Activated naive CD8-positive, alpha-beta T cell treated with anti-CD3 and anti-CD28 coated beads, Interleukin-2, amount 50 U/mL, for 24 hours (primary cell): ENCODE measurements around the gene MPEG1.

ENCODE experiments used
- ATAC-seq: fragments of 150-1000 bp; cut with Tn5 transposase; one replicate; pipeline ENCODE4 v1.10.0; 2021
- DNase-seq: peaks from one replicate; pipeline ENCODE4 v3.0.0; 2021
- H3K27ac Mint-ChIP-seq: one replicate; pipeline ENCODE4 v1.8.0; 2021; ENCODE audit warnings: mild to moderate bottlenecking, mixed read lengths
- H3K27me3 Mint-ChIP-seq: one replicate; pipeline ENCODE4 v1.8.0; 2021; ENCODE audit warnings: mixed read lengths
- H3K36me3 Mint-ChIP-seq: one replicate; pipeline ENCODE4 v1.8.0; 2021; ENCODE audit warnings: low read depth, mixed read lengths
- H3K4me1 Mint-ChIP-seq: one replicate; pipeline ENCODE4 v1.8.0; 2021; ENCODE audit warnings: mixed read lengths
- H3K4me3 Mint-ChIP-seq: one replicate; pipeline ENCODE4 v1.8.0; 2021; ENCODE audit warnings: mild to moderate bottlenecking, moderate library complexity, mixed read lengths
- H3K9me3 Mint-ChIP-seq: one replicate; pipeline ENCODE4 v1.8.0; 2021; ENCODE audit warnings: mixed read lengths

Gene MPEG1, protein sequence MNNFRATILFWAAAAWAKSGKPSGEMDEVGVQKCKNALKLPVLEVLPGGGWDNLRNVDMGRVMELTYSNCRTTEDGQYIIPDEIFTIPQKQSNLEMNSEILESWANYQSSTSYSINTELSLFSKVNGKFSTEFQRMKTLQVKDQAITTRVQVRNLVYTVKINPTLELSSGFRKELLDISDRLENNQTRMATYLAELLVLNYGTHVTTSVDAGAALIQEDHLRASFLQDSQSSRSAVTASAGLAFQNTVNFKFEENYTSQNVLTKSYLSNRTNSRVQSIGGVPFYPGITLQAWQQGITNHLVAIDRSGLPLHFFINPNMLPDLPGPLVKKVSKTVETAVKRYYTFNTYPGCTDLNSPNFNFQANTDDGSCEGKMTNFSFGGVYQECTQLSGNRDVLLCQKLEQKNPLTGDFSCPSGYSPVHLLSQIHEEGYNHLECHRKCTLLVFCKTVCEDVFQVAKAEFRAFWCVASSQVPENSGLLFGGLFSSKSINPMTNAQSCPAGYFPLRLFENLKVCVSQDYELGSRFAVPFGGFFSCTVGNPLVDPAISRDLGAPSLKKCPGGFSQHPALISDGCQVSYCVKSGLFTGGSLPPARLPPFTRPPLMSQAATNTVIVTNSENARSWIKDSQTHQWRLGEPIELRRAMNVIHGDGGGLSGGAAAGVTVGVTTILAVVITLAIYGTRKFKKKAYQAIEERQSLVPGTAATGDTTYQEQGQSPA

GRCh38 chr11:59212744-59213631 lies at the start of gene MPEG1:
MPEG1 (minus strand) TSS chr11:59212927; CDS start chr11:59212865, 62 bp downstream.
- Mint-ChIP-seq H3K4me3 (peak within 1 kb of the TSS; percentile 47), H3K27ac (no peak within 1 kb of the TSS), H3K9me3 (no peaks in the 10 kb centered on the region), H3K36me3 (no peaks in the 10 kb centered on the region), H3K4me1 (peaks cover 32% of the 10 kb centered on the region), H3K27me3 (peaks cover 23% of the 10 kb centered on the region)
- no peak for ATAC-seq
- DNase-seq: no peak

DNA sequence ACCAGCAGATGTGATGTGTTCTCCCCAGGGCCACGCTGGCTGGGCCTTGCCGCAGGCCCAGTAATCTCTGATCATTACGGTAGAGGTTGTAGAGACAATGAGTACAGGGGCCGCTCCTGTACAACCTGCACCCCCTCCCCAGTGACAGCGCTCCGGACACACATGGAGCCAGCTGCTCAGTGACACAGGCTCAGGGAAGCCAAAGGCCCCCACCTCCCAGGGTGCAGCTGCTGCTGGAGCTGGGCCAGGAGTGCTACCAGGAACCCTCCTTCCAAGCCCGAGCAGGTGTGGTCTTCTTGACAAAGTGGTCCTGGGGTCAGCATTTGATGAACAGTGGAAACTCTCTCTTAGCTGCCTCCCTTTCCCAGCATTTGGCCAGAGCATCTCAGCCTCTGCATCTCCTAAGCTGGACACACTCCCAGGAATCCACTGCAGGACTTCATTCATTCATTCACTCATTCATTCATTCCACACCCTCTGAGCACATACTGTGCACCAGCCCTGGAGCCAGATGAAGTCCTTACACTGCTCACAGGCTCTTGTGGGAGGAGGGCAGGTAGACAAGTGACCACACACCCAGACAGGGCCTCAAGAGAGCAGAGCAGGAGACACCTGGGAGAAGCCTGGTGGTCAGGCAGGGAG lies 49.6 kb upstream of the MPEG1 start:
- no peak overlapping the region for H3K27ac Mint-ChIP-seq
- no peak overlapping the region for H3K4me3 Mint-ChIP-seq
- no peaks in the 10 kb centered on the region for H3K36me3 Mint-ChIP-seq
- H3K4me1 Mint-ChIP-seq: no peaks in the 10 kb centered on the region
- no peaks in the 10 kb centered on the region for H3K27me3 Mint-ChIP-seq
- ATAC-seq (no peak), DNase-seq (no peak)
- H3K9me3 Mint-ChIP-seq: no peaks in the 10 kb centered on the region

- ATAC-seq (no peak), DNase-seq (no peak)
- H3K4me3 Mint-ChIP-seq: no peak overlapping the region
- no peak overlapping the region for H3K27ac Mint-ChIP-seq
- no peaks in the 10 kb centered on the region for H3K27me3 Mint-ChIP-seq
- no peaks in the 10 kb centered on the region for H3K36me3 Mint-ChIP-seq
- no peaks in the 10 kb centered on the region for H3K4me1 Mint-ChIP-seq
- H3K9me3 Mint-ChIP-seq: no peaks in the 10 kb centered on the region
Observed at GRCh38 chr11:59261150-59261549, 48.4 kb upstream of the MPEG1 start.

DNA sequence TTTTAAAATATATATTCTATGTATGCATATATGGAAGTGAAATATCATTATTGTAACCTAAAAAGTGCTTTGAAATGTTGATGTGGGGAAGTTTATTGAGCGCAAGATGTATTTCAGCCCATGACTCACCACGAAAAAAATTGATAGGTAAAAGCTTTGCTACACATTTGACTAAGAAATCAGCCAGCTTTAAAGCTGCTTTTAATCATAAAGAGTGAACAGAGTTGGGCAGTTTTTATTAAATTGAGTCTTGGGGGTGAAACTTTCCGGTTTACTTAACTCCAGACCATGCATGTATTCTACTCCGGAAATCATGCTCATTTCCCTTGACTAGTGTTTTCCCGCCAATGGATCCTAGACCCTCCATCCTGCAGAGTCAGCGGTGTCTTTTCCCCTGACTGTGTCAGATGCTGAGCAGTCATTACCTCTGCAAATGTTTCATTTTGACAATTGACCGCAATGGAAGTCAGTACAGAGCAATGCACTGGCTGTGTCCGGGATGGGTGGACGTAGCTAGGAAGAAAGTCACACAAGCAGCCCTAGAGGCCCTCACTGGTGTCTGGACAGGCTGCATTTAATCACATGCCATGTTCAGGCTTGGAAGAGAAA lies 47.2 kb upstream of the MPEG1 start:
- H3K4me3 Mint-ChIP-seq: no peak overlapping the region
- H3K27ac Mint-ChIP-seq: no peak overlapping the region
- no peaks in the 10 kb centered on the region for H3K4me1 Mint-ChIP-seq
- no peaks in the 10 kb centered on the region for H3K27me3 Mint-ChIP-seq
- H3K36me3 Mint-ChIP-seq: no peaks in the 10 kb centered on the region
- no peak for ATAC-seq
- no peak for DNase-seq
- no peaks in the 10 kb centered on the region for H3K9me3 Mint-ChIP-seq

GRCh38 chr11:59259047-59259446 lies 46.3 kb upstream of the MPEG1 start:
- H3K27ac Mint-ChIP-seq: no peak overlapping the region
- DNase-seq (no peak), ATAC-seq (no peak)
- H3K4me1 Mint-ChIP-seq: no peaks in the 10 kb centered on the region
- H3K9me3 Mint-ChIP-seq: no peaks in the 10 kb centered on the region
- H3K4me3 Mint-ChIP-seq: no peak overlapping the region
- H3K36me3 Mint-ChIP-seq: no peaks in the 10 kb centered on the region
- H3K27me3 Mint-ChIP-seq: no peaks in the 10 kb centered on the region

DNA sequence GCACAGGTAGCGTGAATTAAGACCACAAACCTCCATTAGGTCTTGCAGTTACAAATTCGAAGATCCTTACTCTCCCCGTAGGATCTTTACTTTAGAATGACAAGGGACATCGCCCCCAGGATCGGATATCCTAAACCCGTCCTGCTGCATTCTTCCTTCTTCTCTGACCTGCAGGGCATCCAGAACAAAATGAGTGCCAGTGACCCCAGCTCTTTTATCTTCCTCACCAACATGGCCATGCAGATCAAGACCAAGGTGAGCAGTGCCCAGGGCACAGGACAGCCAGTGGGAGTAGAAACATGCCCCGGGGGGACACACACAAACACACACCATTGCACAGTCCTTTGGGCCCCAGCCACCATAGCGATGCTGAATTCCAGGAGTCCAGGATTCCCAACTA lies 42.6 kb upstream of the MPEG1 start:
- DNase-seq: no peak
- no peak for ATAC-seq
- H3K36me3 Mint-ChIP-seq: no peaks in the 10 kb centered on the region
- no peaks in the 10 kb centered on the region for H3K9me3 Mint-ChIP-seq
- no peak overlapping the region for H3K4me3 Mint-ChIP-seq
- H3K27ac Mint-ChIP-seq: no peak overlapping the region
- no peaks in the 10 kb centered on the region for H3K4me1 Mint-ChIP-seq
- H3K27me3 Mint-ChIP-seq: no peaks in the 10 kb centered on the region

DNA sequence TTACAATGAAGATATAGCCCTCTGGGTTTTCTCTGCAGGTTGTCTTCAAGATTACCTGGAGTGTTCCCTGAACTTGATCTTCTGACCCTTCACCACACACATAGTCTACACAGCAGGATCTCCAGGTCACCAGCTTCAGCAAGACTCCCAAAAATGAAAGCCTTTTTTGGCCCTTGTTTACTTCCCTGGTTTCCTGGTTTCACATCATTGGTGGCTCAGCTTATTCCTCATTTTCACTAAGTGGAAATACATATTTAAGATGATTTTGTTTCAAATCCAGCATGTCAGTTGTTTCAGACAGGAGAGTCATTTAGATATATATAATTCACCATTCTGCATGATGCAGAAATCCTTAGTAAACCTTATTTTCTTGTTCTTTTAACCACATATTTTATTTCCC lies 41.6 kb upstream of the MPEG1 start:
- Mint-ChIP-seq H3K27ac (no peak overlapping the region), H3K27me3 (no peaks in the 10 kb centered on the region), H3K9me3 (no peaks in the 10 kb centered on the region), H3K4me1 (no peaks in the 10 kb centered on the region), H3K36me3 (no peaks in the 10 kb centered on the region), H3K4me3 (no peak overlapping the region)
- DNase-seq: no peak
- no peak for ATAC-seq

DNA sequence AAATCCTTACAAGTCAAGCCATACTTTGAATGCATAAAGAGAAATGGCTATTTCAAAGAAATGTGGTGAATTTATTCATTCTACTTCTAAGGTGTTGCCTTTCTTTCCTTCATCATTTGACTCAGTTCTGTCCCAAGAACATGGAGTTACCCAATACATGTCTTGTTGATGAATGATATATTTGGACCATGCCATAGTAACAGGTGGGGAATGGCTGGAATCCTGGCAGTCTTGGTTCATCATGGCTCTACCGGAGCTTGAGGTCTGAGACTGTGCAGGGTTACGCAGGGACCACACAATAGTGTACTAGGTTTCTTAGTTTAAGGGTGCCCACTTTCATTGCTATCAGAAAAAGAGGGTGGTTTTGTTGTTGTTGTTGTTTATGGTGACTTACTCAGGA lies 40.3 kb upstream of the MPEG1 start:
- Mint-ChIP-seq H3K4me1 (peaks cover 5% of the 10 kb centered on the region), H3K36me3 (no peaks in the 10 kb centered on the region), H3K4me3 (no peak overlapping the region), H3K9me3 (no peaks in the 10 kb centered on the region), H3K27ac (no peak overlapping the region), H3K27me3 (no peaks in the 10 kb centered on the region)
- ATAC-seq (no peak), DNase-seq (no peak)

DNA sequence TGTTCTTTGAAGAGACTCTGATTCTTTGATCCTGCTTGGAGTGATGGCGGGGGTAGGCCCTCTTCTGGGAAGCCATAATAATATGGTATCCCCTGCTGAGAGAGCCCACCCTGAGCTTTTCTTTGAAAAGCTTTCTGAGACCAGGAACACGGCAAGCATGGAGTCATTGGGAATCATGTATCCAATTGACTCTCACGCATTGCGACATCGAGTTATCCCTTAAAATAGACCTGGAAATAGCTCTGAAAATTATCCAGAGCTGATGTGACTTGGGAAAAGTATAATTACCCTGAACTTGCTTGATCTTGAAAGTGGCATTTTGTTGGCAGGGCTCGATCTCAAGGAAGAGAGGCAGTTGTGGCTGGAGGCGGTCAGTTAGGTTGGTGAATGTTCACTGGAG lies 36.8 kb upstream of the MPEG1 start:
- H3K4me3 Mint-ChIP-seq: no peak overlapping the region
- no peaks in the 10 kb centered on the region for H3K27me3 Mint-ChIP-seq
- H3K27ac Mint-ChIP-seq: no peak overlapping the region

GRCh38 chr11:59247531-59248227 lies 35.0 kb upstream of the MPEG1 start:
- H3K27ac Mint-ChIP-seq: no peak overlapping the region
- DNase-seq (no peak), ATAC-seq (no peak)
- H3K4me1 Mint-ChIP-seq: peaks cover 14% of the 10 kb centered on the region
- no peaks in the 10 kb centered on the region for H3K9me3 Mint-ChIP-seq
- H3K27me3 Mint-ChIP-seq: no peaks in the 10 kb centered on the region
- H3K36me3 Mint-ChIP-seq: no peaks in the 10 kb centered on the region
- no peak overlapping the region for H3K4me3 Mint-ChIP-seq

More for the DNA sequence above, 36.8 kb upstream of the MPEG1 start:
- Mint-ChIP-seq H3K4me1 (peaks cover 14% of the 10 kb centered on the region), H3K9me3 (no peaks in the 10 kb centered on the region), H3K36me3 (no peaks in the 10 kb centered on the region)
- DNase-seq: no peak
- no peak for ATAC-seq

- H3K9me3 Mint-ChIP-seq: peaks cover 17% of the 10 kb centered on the region
- H3K36me3 Mint-ChIP-seq: peaks cover 2% of the 10 kb centered on the region
- no peak overlapping the region for H3K27ac Mint-ChIP-seq
- DNase-seq (no peak), ATAC-seq (no peak)
- no peak overlapping the region for H3K4me3 Mint-ChIP-seq
- H3K4me1 Mint-ChIP-seq: peaks cover 14% of the 10 kb centered on the region
- no peaks in the 10 kb centered on the region for H3K27me3 Mint-ChIP-seq
Observed at GRCh38 chr11:59243633-59244032, 30.9 kb upstream of the MPEG1 start.

DNA sequence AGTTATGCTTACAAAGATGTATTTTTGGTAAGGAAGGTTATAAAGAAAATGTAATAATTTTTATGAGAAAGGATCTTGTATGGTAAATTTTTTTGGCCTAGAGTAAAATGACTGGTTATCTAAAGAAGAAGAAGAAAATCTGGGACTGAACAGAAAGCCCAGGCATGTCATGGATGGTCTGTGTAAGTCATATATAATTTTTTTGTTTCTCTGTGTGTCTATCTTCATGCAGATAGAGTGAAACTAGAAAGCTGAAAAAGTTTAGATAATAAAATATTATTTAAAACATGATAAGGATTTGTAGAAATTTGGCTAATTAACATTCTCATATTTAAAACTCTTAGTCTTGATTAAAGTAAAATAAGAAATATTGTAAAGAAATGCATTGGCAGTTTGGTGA lies 27.6 kb upstream of the MPEG1 start:
- Mint-ChIP-seq H3K9me3 (peaks cover 29% of the 10 kb centered on the region), H3K4me1 (no peaks in the 10 kb centered on the region), H3K4me3 (no peak overlapping the region), H3K27ac (no peak overlapping the region), H3K27me3 (no peaks in the 10 kb centered on the region), H3K36me3 (peaks cover 2% of the 10 kb centered on the region)
- DNase-seq (no peak), ATAC-seq (no peak)

DNA sequence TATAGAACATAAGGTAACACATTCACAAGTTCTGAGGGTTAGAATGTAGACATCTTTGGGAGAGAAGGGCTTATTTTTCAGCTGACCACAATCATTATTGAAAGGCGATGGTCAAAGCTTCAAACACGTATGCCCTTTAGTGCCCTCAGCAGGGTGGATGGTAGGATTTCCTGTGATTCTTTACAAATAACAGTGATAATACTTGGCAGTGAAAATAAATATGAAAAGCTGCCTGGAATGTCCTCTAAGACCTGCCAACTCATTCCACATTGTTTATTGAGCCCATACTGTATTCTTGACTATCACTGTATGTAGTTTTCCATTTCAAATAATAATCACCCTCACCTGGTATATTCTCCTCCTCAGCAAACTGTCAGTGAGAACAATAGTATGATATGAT lies 13.7 kb upstream of the MPEG1 start:
- Mint-ChIP-seq H3K27ac (no peak overlapping the region), H3K36me3 (no peaks in the 10 kb centered on the region), H3K4me1 (peaks cover 17% of the 10 kb centered on the region), H3K27me3 (peaks cover 5% of the 10 kb centered on the region), H3K4me3 (no peak overlapping the region), H3K9me3 (no peaks in the 10 kb centered on the region)
- DNase-seq (no peak), ATAC-seq (no peak)
